HS-27A (cell line): Measurements from ENCODE around the gene GMDS.

Experiments used
- DNase-seq: peaks from one replicate; pipeline ENCODE4 v3.0.0-alpha.2; 2012; ENCODE audit warnings: low read depth, missing footprints

GMDS gene

DNA sequence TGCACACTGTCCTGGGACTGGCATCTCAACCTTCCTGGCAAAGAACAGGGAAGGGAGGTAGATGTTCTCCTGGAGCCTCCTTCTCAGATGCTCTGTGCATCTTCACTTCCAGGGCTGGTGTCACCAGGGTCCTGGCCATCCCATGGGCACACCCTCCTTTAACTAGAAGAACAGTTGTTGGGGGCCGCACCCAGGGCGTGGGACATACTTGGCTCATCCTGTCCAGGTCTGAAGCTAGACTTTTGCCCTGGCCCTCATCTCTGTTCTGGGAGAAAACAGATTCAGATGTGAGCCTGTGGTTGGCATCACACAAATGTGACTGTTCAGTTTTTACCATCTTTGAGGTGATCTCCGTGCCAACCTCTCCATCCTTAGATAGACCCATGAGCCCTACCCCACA lies 594.0 kb downstream of the GMDS start:
- no peak for DNase-seq

DNA sequence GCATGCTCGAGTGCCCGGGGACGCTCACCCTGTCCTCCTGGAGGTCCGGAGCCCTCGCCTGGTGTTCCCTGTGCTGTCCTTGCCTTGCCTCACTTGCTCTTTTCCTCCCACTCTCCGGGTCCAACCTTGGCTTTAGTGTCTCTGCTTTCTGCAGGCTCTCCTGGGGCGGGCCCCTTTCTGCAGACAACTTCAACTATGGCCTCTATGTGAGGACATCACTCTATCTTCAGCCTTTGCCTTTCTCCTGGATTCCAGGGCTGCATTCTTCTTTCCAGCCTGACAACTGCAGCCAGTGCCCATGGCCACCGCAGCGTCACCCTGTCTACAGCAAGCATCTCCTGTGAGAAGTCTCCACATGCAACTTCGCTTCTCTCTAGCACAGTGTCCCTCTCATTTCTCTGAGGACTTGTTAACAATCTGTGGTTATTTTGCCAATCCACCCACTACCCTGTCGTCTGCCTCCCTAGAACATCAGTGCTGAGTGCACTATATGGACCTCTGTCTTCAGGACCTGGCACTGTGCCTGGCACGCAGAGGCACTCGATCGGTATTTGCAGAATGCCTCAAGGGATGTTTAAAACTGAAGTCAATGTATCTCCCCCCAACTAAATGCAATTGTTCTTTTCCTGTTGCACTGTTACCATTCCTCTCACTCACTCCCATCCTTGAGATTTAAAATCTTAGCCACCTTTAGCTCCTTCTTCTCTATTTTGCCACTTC lies 599.8 kb downstream of the GMDS start:
- no peak for DNase-seq

DNA sequence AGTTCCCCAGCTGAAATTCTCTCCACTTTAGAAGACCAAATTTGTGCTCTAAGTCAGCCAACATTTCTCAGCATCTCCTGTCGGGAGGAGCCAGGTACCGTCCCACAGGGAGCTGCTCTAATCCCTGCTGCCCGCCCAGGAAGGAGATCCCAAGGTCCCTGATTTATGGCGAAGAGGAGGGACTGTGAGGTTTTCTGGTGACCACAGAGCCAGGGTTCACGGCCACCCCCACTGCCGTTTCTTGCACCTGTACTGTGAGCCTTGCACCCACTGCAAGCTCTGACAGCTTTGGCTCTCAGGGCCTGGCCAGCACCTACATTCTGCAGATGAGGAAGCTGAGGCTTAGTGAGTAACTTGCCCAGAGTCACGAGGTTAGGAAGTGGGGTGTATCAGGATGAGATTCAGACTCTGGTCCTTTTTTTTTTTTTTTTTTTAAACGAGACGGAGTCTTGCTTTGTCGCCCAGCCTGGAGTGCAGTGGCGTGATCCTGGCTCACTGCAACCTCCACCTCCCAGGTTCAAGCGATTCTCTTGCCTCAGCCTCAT lies 600.8 kb downstream of the GMDS start:
- DNase-seq: no peak

DNA sequence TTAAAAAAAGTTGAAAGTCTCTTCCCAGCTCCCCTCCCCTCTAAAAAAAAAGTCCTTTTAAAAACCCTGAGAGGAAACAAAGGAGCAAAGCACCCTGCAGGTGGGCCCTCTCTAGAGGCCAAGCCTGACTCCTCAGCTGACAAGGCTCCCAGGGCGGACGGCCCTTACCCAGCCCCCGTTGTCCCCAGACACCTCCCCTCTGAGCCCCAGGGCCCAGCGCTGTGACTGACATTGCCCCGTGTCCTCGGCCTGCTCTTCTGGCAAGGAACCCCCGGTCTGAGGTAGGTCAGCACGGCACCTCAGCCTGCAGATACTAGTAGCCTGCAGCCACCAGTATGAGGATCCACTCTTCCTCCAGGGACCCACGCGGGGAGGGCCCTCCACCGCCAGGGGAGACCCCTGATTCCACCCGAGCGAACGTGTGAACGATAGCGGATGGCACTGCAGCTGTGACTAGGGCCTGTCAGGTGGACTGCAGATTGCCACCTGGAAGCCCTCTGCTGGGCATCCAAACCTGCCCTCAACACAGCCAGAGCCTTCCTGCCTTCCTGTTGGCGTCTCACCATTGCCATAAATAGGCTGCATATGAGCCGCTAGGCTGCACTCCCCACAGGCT lies 601.5 kb downstream of the GMDS start:
- no peak for DNase-seq

DNA sequence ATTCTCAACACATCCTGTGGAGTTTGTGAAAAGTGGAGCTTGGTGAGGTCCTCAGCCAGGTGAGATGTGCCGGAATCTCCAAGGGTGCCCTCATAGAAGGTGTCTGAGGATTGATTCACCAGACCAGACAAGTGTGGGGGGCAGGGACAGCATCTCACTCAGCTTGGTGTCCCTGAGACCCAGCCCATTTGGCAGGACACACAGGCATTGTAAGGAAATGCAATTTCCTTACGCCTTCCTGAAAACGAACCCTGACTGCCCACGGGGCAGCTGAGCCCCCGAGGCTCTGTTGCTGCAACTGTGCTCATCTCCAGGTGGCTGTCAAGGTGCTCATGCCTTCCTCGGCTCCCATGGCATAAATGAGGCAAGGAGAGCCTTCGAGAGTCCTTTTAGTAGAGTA lies 602.3 kb downstream of the GMDS start:
- DNase-seq: no peak

DNA sequence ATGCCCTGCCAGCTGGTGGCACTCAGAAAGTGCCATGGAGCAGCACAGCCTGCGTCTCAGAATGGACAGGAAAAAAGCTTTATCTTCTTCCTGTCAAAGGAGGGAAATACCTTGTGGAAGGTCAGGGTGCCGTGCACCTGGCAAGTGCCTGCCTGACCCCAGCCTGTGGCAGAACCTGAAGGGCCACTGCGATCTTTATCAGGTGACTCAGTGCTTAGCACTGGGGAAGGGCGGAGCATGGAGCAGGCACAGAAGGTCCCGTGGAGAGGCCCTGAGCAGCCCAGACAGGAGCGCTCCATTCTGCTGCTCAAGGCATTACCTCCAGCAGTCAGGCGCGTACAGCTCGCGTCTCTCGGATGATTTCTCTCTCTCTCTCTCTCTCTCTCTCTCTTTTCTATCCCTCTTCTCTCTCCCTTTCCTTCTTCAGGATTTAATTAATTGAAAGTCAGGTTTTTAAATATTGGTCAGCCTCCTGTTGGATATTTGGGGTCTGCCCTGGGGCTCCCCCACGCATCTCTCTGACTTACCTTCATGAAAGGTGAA lies 604.0 kb downstream of the GMDS start:
- DNase-seq: no peak

DNA sequence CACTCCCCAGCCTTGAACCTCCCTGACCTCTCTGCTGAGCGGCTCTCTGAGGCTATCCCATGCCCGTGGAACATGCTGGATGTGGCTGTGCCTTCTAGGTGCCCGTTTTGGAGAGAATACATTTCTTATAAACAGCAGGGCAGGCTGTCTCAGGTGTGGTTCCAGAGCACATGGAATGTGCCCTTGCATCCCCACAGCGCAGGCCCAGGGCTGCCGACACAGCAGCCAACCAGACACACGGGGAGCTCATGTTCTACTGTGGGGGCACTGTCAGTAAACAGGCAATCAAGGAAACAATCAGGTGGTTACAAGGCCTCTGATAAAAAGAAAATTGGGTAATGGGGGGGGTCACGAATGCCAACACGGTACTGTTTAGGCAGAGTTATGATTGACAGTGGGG lies 604.9 kb downstream of the GMDS start:
- no peak for DNase-seq

DNA sequence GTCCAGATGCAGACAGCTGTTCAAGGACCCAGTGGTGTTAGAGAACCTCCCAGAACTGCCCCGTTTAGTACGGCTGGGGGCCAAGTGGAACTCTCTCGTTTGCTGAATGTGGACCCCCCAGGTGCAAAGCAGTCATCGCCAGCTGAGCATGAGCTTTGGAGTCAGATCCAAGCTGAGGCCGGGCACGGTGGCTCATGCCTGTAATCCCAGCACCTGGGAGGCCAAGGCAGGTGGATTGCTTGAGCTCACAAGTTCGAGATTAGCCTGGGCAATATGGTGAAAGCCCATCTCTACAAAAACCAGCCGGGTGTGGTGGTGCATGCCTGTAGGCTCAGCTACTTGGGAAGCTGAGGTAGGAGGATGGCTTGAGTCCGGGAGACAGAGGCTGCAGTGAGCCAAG lies 606.0 kb downstream of the GMDS start:
- DNase-seq: no peak

DNA sequence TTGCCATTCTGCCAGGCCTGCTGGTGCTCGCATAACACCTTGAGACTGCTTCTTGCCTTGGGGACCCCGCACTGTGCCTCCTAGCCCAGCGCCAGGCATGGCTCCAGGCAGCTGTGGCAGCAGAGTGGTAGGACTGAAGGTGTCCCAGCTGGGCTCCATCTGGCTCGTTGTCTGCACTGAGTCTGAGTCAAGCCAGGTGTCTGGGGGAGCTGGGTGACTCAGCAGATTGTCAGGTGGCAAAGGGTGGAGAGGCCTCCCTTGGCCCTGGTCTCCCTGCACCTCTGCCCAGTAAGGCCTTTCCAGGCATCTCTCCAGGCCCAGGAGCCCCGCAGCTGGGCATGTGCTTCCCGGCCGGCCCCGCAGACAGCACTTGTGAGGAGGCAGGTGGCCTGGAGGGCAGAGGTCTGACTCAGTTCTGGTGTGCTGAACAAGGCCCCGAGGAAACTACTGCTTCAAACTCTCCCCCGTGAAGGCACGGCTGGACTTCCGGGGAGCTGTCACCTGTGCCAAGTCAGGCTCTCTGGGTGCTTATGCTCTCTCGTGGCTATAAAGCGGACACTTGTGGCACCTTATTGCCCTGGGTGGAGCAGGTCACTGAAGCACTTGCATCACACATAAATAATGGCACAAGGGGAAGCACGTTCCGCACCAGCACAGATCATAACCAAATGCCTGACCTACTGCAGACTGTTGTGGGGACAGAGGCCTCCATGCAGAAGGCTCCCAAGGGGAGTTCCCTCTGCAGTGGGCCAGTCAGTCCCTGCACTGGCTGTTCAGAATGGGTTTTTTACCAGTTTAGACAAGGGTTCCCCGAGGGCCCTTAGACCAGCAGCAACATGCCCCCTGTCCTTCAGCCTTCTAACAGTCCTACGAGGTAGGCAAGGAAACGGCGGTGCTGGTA lies 608.2 kb downstream of the GMDS start:
- DNase-seq: no peak

DNA sequence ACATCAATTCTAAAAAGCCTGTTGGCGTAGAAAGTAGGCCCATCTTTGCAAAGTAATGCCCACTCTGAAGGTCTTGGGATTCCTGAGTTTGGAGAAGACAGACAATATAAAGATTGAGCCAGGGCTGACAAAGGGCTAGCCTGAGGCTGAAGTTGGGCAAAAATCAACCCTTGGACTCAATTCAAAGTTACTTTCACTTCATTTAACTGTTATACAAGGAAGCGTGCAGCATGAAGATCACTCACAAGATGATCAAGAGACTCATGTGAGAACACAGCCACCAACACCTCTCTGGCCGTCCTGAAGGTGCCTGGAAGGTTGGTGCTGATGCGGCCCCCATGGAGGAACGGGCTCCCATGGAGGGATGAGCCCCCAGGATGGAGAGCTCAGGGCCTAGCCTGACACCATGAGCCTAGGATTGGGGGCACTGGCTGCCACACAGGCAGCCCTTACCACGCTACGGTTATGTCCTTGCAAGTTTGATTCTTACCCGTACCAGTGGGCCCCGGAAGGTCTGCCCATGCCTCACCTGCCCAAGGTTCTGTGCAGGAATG lies 609.1 kb downstream of the GMDS start:
- no peak for DNase-seq

DNA sequence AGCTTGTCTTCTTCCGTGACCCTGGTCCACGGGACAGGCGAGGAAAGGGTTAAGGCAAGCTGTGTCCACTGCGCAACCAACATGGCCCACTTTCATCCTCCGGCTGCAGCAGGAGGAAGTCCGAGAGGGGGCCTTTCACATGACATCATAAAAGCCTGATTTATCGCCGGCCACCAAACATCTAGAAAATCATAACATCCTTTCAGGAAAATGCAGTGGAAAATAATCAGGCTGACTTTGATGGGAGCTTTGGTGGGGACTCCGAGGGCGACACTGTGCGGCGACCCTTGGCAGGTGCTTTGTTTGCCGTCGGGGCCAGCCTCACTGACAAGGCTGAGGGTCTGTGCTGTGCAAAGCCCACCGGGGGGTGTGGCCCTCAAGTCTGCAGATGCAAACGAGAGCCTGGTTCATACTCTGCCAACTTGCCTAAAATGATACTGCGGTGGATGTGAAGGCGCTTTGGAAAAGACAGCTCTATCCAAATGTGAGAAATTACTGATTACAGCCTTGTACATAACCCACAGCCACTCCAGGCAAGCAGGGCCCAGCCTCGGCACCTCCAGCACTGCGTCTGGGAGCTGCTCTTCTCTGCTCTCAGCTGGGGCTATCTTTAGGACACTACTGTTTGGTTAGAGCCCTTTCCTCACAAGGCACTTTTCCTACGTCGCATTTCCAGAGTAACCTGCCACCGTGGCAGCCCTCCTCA lies 609.9 kb downstream of the GMDS start:
- no peak for DNase-seq

DNA sequence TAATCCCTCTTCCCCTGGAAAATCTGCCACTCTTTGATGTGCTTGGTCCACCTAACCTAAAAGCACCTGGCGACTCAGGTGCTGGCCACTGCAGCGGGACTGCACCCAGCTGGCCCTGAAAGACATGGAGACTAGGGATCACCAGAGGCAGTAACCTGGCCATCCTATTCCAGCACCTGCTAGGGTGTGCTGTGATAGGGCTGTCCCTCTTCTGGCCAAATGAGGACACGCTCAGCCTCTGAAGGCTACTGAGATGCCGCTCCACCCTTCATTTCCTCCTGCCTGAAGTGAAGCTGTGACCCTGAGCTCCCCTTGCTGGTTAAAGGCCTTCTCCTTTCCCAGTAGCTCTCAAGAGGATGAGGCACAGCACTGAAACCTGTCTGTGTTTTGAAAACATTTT lies 611.3 kb downstream of the GMDS start:
- DNase-seq: no peak

DNA sequence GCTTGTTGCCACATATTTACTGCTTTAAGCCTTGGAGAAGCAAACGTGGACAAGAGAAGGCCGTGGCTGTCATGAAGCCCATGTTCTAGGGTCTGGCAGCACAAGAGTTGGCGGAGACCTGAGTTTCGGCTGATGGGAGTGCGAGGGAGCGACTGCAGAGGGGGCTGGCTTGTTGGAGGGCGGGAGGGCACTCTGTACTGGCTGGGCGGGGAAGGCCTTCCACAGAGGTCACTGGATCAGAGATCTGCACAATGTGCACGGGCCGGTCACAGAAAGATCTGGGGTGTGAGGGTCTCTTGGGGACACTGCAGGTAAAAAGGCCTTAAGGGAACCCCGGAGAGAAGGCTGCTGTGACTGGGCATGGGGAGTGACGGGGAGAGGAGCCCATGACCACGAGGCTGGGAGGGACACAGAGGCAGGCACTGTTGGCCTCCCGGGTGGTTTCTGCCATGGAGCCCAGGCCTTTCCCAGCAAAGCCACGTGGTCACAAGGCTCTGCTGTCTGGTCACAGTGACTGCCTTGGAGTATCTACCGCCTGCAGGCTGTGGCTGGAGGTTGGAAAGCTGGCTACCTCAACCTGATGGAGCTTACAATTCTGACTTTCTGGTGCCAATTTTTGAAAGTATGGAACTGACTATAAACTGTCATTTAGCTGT lies 611.9 kb downstream of the GMDS start:
- no peak for DNase-seq

DNA sequence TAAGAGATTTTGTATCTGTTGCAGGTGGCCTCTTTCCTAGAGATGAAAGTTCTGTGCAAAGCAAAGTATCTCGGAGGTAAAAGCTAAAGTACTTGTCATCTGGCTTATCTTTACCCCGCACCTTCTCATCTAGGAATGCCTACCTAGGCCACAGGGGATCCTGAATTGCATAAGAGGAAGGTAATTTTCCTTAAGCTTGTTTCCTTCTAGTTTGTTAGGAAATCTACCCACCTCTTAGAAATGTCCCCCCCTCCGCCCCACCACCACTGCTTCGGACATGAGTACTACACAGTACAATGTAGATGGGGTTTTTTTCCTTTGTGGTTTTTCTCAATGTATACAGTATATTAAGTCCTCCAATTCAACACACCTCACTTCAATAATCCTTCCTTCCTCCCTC lies 614.2 kb downstream of the GMDS start:
- no peak for DNase-seq

DNA sequence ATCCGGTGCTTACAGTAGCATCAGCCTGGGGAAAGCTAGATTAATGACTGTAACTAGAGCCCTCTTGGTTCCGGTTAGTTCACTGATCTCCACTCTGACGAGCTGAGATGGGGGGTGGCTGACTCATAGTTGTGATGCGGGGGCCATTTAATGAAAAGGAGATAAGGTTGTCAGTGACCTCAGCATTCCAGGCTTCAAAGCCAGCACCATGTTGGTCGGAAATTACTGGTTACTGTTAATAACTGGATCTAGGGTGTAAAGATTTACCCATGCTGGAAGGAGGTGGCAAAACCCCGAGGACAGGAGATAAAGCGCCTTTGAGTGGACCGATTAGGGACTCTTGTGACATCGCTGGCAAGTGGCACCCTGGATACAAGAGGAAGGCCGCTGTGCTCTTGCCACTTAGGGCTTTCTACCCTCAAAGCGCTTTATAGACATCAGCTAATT lies 614.6 kb downstream of the GMDS start:
- DNase-seq: no peak

DNA sequence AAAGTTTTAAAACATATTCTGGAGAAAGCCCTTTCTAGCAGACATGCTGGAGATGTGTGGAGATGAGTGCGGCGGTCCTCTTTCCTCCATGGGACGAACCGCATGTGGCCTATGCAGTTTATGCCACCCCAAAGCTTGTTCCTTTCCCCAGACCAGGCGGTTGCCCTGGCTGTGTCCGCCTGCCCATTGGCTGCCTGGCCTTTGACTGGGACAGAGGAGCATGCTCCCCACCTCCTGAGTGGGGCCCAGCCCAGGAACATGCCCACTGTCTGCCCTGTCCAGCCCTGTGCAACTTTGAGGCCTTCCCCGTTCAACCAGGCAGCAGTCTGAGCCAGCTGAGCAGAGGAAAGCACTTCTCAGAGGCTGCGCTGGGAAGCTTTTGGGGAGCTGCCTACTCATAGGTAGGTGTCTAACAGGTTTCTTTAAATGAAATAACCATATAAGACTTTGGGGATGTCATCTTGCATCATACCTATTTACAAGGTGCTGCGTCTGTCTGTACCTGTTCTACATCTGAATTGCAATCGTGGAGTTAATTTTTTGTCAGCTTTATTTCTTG lies 615.1 kb downstream of the GMDS start:
- no peak for DNase-seq

DNA sequence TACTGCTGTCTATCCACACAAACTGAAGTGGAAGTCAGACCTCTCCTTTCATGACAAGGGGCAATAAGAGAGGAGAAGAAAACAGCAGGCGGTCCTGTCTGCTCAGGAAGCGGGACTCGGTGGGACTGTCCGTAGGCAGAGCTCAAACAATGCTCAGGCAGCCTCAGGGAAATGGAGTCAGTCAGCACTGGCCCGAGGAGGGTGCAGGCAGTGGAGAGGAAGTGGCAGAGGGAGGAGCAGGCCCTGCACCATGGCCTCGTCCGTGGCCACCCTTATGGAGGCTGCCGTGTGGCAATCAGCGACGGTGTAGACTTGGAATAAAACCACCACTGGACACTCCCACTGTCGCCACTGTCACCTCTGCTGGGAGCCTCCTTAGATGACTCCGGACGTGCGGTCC lies 616.1 kb downstream of the GMDS start:
- no peak for DNase-seq

DNA sequence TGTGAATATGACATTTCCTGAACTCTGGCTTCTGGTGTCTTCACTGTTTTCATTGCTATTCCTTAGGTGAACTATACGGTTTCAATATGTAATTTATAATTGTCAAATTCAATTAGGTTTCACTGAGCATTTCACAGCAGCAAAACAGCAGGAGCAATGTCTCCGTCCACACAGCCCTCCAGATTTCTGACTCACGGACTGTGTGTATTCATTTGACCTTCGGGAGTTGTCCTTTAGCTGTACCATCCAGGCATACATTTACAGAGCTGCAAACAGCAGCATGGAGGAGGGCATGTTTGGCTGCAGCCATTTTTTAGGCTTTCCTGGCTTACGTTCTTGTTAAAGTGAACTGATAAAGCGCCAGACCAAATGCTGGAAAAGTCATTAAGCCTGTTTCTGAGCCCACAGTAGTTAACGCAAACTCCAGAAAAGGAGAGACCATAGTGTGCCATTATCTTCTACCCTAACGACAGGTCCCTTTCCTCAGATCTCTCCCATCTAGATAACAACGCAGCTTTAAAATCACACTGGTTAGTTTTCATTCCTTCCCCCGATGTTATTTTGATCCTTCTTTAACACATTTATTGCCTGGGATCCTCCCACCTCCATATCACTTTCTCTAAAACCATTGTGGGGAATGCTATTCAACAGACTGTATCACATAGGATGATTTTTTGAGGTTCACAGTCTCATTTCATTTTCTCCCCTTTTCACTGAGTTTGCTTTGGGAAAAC lies 617.4 kb downstream of the GMDS start:
- no peak for DNase-seq

DNA sequence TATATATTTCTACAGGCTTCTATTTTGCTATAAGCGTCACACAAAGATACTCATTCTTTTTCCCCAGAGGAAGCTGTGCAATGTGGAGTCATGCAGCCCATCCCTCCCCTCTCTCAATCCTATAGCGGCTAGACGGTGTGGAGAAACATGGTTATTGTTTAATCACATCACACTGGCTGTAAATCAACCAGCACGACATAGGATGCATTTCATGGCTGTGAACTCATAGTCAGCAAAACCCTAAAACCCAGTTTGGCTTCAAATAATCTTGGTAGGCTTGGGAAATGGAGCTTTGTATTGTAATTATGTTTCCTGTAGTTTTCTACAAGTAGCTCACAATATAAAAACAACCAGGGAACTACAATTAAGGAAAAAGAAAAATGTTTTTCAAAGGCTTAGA lies 618.9 kb downstream of the GMDS start:
- no peak for DNase-seq
